GM13976 (cell line): ENCODE results near the gene PCSK6.
"Not testable (repeated sequence)": the region's sequence is repeated elsewhere in the genome, so short reads cannot be mapped to it uniquely, and the experiment has no call there.

Source experiments
- DNase-seq: peaks from one replicate; pipeline ENCODE4 v3.0.0; 2012; ENCODE audit warnings: low spot score
- in situ Hi-C: fragments of 300-500 bp; cut with MboI; formaldehyde crosslinking; loops from one replicate; pipeline ENCODE4 v1.12.0; 2022; ENCODE audit warnings: low sequenced_read_pairs, mixed read lengths, inconsistent platforms; ENCODE audit not compliant: unreplicated experiment
- TF ChIP-seq, protein P1 (sequence below): IDR thresholded peaks from 2 replicates; pipeline ENCODE4 v1.5.1; 2012; ENCODE audit warnings: borderline replicate concordance, mild to moderate bottlenecking; ENCODE audit not compliant: insufficient read depth; ENCODE audit errors: extremely low read depth, missing control alignments, control extremely low read depth

Gene PCSK6

GRCh38 chr15:101406036-101406435 is 83.5 kb downstream of the PCSK6 start:
- TF ChIP-seq, protein P1, sequence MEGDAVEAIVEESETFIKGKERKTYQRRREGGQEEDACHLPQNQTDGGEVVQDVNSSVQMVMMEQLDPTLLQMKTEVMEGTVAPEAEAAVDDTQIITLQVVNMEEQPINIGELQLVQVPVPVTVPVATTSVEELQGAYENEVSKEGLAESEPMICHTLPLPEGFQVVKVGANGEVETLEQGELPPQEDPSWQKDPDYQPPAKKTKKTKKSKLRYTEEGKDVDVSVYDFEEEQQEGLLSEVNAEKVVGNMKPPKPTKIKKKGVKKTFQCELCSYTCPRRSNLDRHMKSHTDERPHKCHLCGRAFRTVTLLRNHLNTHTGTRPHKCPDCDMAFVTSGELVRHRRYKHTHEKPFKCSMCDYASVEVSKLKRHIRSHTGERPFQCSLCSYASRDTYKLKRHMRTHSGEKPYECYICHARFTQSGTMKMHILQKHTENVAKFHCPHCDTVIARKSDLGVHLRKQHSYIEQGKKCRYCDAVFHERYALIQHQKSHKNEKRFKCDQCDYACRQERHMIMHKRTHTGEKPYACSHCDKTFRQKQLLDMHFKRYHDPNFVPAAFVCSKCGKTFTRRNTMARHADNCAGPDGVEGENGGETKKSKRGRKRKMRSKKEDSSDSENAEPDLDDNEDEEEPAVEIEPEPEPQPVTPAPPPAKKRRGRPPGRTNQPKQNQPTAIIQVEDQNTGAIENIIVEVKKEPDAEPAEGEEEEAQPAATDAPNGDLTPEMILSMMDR: no peak
- no peak for DNase-seq
- in situ Hi-C loops: no loop called here

GRCh38 chr15:101404245-101404644 is 85.3 kb downstream of the PCSK6 start:
- in situ Hi-C loops: no loop called here
- no peak for DNase-seq
- TF ChIP-seq, protein P1: no peak

DNA sequence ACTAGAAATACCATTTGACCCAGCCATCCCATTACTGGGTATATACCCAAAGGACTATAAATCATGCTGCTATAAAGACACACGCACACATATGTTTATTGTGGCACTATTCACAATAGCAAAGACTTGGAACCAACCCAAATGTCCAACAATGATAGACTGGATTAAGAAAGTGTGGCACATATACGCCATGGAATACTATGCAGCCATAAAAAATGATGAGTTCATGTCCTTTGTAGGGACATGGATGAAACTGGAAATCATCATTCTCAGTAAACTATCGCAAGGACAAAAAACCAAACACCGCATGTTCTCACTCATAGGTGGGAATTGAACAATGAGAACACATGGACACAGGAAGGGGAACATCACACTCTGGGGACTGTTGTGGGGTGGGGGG is 86.6 kb downstream of the PCSK6 start:
- in situ Hi-C loops, DNase-seq: not testable (repeated sequence)

- DNase-seq: no peak
- in situ Hi-C loops: no loop called here
- TF ChIP-seq, protein P1: no peak
These were observed 88.2 kb downstream of the PCSK6 start for GRCh38 chr15:101401286-101401685.

DNA sequence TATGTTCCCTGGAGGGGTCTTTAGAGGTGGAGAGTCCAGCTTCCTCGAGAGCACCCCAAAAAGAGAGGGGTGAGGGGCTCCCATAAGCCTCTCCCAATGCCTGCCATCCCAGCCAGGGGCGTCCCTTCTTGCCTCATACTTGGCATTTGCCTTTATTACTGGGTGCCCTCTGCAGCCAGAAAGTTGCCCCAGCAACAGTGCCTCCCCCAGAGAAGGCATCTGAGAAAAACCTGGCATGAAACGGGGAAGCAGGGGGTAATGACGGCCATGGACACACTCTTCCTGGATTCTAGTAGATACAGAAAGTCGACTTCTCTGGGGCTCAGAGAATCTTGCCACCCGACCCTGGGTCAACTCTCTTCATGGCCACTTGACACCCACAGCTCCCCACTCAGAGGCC is 90.1 kb downstream of the PCSK6 start:
- TF ChIP-seq, protein P1: no peak
- in situ Hi-C loops: no loop called here
- no peak for DNase-seq

- in situ Hi-C loops: no loop called here
- DNase-seq: no peak
- TF ChIP-seq, protein P1: no peak
These were observed 91.3 kb downstream of the PCSK6 start for GRCh38 chr15:101398247-101398646.

GRCh38 chr15:101397521-101398003 is 91.9 kb downstream of the PCSK6 start:
- DNase-seq: no peak
- TF ChIP-seq, protein P1: no peak
- in situ Hi-C loops: no loop called here
